ENCODE measurements around the gene CDK11A.
"Not testable (repeated sequence)": the region's sequence is repeated elsewhere in the genome, so short reads cannot be mapped to it uniquely, and the experiment has no call there.

Gene CDK11A

DNA sequence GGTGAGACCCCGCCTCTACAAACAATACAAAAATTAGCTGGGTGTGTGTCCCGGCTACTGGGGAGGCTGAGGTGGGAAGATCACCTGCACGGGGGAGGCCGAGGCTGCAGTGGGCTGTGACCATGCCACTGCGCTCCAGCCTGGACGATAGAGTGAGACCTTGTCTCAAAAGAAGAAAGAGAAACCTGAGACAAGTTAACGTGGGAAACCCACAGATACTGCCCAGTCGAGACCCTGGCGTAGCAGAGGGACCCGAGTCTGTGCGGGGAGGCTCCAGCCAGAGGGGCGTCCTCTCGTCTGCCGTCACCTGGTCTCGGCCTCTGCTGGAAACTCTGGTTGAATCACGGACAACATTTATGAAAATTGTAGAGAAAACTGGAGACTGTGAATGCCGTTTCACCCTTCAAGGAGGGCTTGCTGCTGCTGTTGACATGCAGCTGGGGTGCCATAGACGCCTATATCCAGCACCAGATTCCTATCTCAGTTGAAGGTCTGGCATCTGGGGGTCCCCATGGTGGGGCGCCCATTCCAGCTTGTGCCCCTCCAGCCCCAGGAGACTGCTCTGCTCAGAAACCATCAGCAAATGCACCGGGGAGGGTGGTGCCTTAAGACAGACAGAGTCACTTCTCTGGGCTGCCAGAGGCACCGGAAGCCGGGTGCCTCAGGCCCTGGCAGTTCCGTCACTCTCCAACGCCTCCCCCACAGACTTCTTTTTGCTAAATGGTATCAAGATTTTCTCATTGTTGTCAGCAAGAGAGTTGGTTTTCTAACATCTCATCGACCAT is 51.8 kb downstream of the CDK11A start:
- no peak overlapping the region for H3K4me3 ChIP-seq
- no peak overlapping the region for H3K27ac ChIP-seq
- H3K36me3 ChIP-seq (ENCODE audit: insufficient read depth, low read length), result peaks cover 9% of the 10 kb centered on the region; the same call in 1 of the 2 replicates
- no peak for DNase-seq (ENCODE audit: low read depth, low spot score)
- no peaks in the 10 kb centered on the region for H3K9me3 ChIP-seq (ENCODE audit: low read depth, low read length)
- TF ChIP-seq FOXP2 (optimal IDR thresholded peaks at IDR 0.05; ENCODE audit: control extremely low read depth, extremely low read length, insufficient read depth) (no peak), EZH2 (IDR thresholded peaks at IDR 0.05) (no peak), POLR2AphosphoS5 (IDR thresholded peaks at IDR 0.05; ENCODE audit: borderline replicate concordance, low read depth, low read length) (no peak)
- H3K9ac ChIP-seq (ENCODE audit: insufficient read length), result no peak overlapping the region

DNA sequence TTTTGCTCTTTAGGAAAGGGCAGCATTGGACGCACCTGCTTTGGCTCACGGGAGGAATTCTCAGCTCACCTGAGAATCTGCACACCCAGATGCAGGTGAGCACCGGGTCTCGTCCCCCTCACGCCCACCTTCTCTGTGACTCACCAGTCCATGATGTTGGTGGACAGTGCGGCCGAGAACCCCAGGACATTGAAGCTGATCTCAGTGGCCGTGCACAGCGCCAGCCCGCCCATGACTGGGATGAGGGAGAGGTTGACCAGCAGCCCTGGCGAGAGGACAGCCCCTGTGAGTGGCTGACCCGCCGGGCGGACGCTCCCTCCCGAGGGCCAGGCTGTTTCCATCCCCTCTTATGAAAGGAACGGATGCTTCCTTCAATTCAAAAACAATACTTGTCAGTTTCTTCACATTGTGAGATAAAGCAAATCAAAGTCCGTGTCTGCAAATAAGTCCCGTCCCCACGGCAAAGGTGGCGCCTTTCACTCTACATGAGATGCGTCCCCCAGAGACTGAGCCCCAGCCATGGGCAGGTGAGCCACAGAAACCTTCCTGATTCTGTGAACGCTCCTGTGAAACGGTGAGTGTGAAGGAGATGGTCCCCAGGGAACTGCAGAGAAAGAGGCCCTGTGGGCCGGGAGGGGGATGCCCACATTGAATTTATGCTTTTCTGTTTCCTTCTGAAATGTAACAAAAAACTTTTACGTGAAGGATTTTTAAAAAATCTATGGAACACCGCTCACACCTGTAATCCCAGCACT is 52.6 kb downstream of the CDK11A start:
- Histone ChIP-seq H3K9ac (ENCODE audit: insufficient read length) (no peak overlapping the region), H3K9me3 (ENCODE audit: low read depth, low read length) (no peaks in the 10 kb centered on the region), H3K27ac (no peak overlapping the region), H3K4me3 (no peak overlapping the region), H3K36me3 (ENCODE audit: insufficient read depth, low read length) (peaks cover 10% of the 10 kb centered on the region; the same call in 1 of the 2 replicates)
- DNase-seq (ENCODE audit: low read depth, low spot score), result no peak
- no peak for TF ChIP-seq FOXP2 (optimal IDR thresholded peaks at IDR 0.05; ENCODE audit: control extremely low read depth, extremely low read length, insufficient read depth)
- no peak for TF ChIP-seq EZH2 (IDR thresholded peaks at IDR 0.05)
- no peak for TF ChIP-seq POLR2AphosphoS5 (IDR thresholded peaks at IDR 0.05; ENCODE audit: borderline replicate concordance, low read depth, low read length)

DNA sequence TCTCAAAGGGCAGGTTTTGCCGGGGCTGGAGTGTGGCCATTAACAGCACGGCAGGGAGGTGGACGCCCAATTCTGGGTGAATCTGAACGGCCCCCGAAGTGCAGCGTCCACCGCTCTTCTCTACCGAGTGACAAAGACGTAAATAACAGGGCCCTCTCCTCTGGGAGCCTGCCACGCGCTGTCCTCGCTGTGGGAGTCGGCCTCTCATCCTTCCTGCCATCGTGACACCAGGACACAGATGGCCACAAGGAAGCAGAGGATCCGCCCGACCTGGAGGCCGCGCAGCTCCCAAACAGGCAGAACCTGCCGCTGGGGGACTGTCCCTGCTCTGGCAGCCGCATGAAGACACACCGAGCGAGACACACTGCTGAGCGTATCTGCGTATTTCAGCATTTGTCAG is 53.3 kb downstream of the CDK11A start:
- TF ChIP-seq POLR2AphosphoS5 (IDR thresholded peaks at IDR 0.05; ENCODE audit: borderline replicate concordance, low read depth, low read length), result no peak
- no peak for TF ChIP-seq FOXP2 (optimal IDR thresholded peaks at IDR 0.05; ENCODE audit: control extremely low read depth, extremely low read length, insufficient read depth)
- TF ChIP-seq EZH2 (IDR thresholded peaks at IDR 0.05), result no peak
- H3K27ac ChIP-seq, result no peak overlapping the region
- no peak overlapping the region for H3K4me3 ChIP-seq
- H3K9ac ChIP-seq (ENCODE audit: insufficient read length), result no peak overlapping the region
- H3K9me3 ChIP-seq (ENCODE audit: low read depth, low read length), result no peaks in the 10 kb centered on the region
- DNase-seq (ENCODE audit: low read depth, low spot score), result no peak
- H3K36me3 ChIP-seq (ENCODE audit: insufficient read depth, low read length), result peaks cover 17% of the 10 kb centered on the region; the same call in 1 of the 2 replicates

DNA sequence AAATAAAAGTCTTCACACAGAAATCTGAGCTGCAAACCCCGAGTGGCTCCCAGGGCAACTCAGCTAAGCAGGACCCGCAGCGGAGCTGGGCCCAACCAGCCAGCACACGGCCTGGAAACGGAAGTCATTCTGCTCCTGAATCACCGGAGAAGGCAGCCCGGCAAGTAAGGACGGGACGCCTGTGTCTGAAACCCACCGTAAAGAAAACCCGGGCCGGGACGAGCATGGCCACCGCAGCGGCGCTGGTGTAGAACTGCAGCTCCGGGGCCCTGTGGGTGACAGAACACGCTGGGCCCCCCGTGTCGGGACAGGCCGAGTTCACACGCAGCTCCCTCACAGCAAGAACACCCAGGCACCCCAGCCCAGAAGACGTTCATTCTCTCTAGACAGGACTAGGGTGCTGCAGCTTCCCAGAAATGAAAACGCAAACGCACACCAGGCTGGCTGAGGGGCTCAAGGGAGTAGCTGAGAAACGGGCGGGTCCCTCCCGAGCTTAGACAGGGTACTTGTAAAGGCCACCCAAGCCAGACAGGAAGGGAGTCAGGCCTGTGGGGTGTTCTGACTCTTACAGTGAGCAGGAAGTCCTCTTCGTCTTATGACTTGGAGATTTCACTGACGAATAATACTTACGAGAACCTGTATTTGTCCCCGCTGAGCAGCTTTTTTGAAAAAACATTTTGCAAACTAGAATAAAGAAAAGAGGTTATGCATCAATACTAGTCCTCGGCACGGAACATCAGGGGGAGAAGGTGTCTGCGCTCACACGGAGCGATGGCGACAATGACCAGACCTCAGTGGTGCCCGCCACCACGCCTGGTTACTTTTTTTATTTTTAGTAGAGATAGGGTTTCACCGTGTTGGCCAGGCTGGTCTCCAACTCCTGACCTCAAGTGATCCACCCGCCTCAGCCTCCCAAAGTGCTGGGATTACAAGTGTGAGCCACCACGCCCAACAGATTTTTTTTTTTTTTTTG is 54.4 kb downstream of the CDK11A start:
- Histone ChIP-seq H3K36me3 (ENCODE audit: insufficient read depth, low read length) (peaks cover 26% of the 10 kb centered on the region; the same call in 1 of the 2 replicates), H3K9ac (ENCODE audit: insufficient read length) (no peak overlapping the region), H3K27ac (no peak overlapping the region), H3K4me3 (no peak overlapping the region), H3K9me3 (ENCODE audit: low read depth, low read length) (no peaks in the 10 kb centered on the region)
- TF ChIP-seq FOXP2 (optimal IDR thresholded peaks at IDR 0.05; ENCODE audit: control extremely low read depth, extremely low read length, insufficient read depth) (no peak), POLR2AphosphoS5 (IDR thresholded peaks at IDR 0.05; ENCODE audit: borderline replicate concordance, low read depth, low read length) (no peak), EZH2 (IDR thresholded peaks at IDR 0.05) (no peak)
- no peak for DNase-seq (ENCODE audit: low read depth, low spot score)

DNA sequence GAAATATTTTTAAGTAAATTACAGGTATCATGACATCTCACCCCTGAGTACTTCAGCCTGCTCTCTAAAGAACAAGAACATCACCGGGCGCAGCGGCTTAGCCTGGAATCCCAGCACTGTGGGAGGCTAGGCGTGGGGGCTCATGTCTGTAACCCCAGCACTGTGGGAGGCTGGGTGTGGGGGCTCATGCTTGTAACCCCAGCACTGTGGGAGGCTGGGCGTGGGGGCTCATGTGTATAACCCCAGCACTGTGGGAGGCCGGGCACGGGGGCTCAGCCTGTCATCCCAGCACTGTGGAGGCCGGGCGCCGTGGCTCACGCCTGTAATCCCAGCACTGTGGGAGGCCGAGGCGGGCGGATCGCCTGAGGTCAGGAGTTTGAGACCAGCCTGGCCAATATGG is 57.6 kb downstream of the CDK11A start:
- H3K9ac ChIP-seq (ENCODE audit: insufficient read length), result no peak overlapping the region
- no peak overlapping the region for H3K4me3 ChIP-seq
- DNase-seq (ENCODE audit: low read depth, low spot score), result no peak
- H3K27ac ChIP-seq, result no peak overlapping the region
- peaks cover 25% of the 10 kb centered on the region; the same call in 1 of the 2 replicates for H3K36me3 ChIP-seq (ENCODE audit: insufficient read depth, low read length)
- TF ChIP-seq FOXP2 (optimal IDR thresholded peaks at IDR 0.05; ENCODE audit: control extremely low read depth, extremely low read length, insufficient read depth) (no peak), POLR2AphosphoS5 (IDR thresholded peaks at IDR 0.05; ENCODE audit: borderline replicate concordance, low read depth, low read length) (no peak), EZH2 (IDR thresholded peaks at IDR 0.05) (no peak)
- no peaks in the 10 kb centered on the region for H3K9me3 ChIP-seq (ENCODE audit: low read depth, low read length)

DNA sequence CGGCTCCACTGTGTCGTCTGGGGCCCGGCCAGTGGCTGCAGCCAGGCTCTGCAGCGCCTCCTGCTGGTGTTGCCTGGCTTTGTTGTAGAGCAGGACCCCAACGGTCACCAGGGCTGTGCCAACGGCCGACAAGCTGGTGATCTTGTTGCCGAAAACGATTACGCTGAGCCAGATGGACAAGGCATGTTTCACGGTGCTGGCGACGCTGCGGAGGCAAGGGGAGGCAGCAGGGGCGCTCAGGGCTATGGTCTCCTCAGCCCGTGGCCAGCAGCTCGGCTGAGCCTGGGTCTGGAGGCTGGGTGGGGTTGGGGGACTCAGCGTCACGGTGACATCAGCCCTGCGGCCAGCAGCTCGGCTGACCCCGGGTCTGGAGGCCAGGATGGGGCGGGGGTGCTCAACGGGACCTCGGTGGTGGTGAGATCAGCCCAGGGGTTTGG is 58.3 kb downstream of the CDK11A start:
- DNase-seq (ENCODE audit: low read depth, low spot score), result no peak

DNA sequence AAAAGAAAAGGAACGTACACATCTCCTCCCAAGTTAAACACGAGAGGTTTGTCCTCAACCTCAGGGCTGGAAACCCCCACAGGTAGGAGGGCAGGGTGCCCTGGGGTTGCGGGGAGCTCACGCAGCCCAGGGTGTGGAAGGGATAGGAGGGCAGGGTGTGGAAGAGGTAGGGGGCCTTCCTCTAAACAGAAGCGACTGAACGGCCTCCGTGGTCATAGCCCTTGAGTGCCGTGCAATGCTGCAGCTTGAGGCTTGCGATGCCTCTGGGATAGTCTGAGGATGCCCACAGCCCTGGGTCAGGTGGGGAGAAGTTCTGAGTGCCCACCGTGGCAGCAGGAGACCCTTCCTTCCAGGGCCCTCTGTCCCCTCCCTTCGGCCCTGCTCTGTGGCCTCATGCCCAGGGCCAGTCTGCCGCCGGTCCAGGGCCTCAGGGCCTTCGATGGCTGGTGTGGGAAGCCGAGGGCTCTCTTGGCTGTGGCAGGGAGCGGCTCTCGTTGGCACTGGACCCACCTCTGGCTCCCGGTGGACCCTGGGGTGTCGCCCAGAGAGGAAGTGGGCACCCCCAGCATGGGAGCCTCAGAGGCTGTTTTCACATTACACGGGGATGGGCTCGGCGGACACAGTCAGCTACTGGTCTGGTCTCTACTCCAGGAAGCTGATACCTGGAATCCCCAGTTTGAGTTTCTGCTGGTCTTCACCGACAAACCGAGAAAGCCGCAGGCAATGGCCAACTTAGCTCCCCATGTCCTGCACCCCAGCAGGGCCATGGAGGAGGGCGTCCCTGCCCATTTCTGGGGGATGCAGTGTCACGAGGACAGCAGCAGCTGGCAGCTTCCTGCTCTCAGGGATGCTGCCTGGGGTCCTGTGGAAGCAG is 59.0 kb downstream of the CDK11A start:
- H3K9me3 ChIP-seq (ENCODE audit: low read depth, low read length), result no peaks in the 10 kb centered on the region
- no peak overlapping the region for H3K27ac ChIP-seq
- H3K9ac ChIP-seq (ENCODE audit: insufficient read length), result no peak overlapping the region
- no peak for DNase-seq (ENCODE audit: low read depth, low spot score)
- peaks cover 20% of the 10 kb centered on the region; the same call in 1 of the 2 replicates for H3K36me3 ChIP-seq (ENCODE audit: insufficient read depth, low read length)
- TF ChIP-seq FOXP2 (optimal IDR thresholded peaks at IDR 0.05; ENCODE audit: control extremely low read depth, extremely low read length, insufficient read depth) (no peak), POLR2AphosphoS5 (IDR thresholded peaks at IDR 0.05; ENCODE audit: borderline replicate concordance, low read depth, low read length) (no peak), EZH2 (IDR thresholded peaks at IDR 0.05) (no peak)
- H3K4me3 ChIP-seq, result no peak overlapping the region

More for the DNA sequence above, 58.3 kb downstream of the CDK11A start:
- Histone ChIP-seq H3K9ac (ENCODE audit: insufficient read length) (no peak overlapping the region), H3K4me3 (no peak overlapping the region), H3K36me3 (ENCODE audit: insufficient read depth, low read length) (peaks cover 20% of the 10 kb centered on the region; the same call in 1 of the 2 replicates), H3K9me3 (ENCODE audit: low read depth, low read length) (no peaks in the 10 kb centered on the region), H3K27ac (no peak overlapping the region)
- no peak for TF ChIP-seq FOXP2 (optimal IDR thresholded peaks at IDR 0.05; ENCODE audit: control extremely low read depth, extremely low read length, insufficient read depth)

DNA sequence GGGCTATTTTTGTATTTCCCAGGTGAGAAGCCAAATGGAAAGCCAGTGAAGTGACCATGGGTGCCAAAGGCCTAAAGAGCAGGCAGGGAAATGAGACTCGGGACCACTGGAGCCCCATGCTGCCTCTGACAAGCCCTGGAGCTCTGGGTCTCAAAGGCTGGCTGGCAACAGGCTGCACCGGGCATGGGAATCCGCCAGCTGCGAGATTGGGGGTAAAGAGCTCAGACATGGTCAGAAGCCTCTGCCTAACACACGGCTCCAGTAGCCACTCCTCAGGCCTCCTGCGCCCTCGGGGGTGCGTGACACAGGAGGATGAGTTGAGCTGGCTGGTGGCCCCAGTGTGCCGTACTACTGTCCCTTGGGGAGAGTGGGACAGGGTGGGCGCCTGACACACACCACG is 59.8 kb downstream of the CDK11A start:
- H3K4me3 ChIP-seq; H3K27ac ChIP-seq; H3K9me3 ChIP-seq (ENCODE audit: low read depth, low read length); H3K9ac ChIP-seq (ENCODE audit: insufficient read length); DNase-seq (ENCODE audit: low read depth, low spot score): not testable (repeated sequence)
- peaks cover 16% of the 10 kb centered on the region; the same call in 1 of the 2 replicates for H3K36me3 ChIP-seq (ENCODE audit: insufficient read depth, low read length)

DNA sequence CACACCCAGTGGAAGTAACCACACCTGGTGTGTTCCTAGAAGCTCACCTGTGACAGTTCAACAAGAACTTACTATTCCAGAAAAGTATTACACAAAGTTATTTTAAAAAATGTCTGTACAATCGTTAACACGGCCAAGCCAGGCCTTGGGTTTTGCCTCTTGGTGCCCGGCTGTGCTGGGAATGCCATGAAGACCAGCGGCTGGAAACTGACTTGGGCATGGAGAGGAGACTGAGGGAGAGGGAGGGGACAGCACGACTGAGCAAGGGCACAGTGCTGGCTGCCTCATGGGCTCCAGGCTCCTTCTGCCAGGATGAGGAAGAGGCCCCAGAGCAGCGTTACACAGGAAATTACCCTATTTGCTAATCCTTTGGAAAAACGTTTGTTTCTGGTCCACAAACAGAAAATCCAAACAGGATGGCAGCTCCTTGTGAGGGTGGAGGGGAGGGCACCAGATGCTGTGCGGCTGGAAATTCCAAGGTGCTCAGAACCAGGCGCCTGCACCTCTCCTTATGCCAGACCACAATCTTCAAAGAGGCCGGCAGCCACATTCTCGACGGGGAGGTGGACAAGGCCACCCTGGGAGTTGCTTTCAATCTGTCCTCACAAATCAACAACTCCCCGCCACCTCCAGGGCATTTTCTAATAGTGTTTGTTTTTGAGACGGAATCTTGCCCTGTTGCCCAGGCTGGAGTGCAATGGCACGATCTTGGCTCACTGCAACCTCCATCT is 61.2 kb downstream of the CDK11A start:
- DNase-seq (ENCODE audit: low read depth, low spot score), result not testable (repeated sequence)

DNA sequence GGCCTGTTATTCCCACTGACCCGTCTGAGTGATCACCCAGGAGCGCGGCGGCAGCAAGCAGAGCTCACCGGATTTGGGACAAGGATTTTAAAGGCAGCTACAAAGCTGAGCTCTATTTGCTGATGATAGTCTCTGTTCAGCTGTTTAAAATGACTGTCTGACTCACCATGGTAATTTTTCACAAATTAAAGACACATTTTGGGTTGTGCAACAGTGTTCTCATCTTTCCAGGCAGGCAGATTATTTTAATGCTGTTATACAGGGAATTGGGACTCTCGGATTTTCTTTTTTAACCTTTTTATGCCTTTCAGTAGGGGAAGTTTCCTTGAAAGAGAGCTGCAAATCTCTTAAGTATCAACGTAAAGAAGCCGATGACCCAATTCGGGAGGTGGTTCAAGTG is 61.8 kb downstream of the CDK11A start:
- peaks cover 16% of the 10 kb centered on the region; the same call in 1 of the 2 replicates for H3K36me3 ChIP-seq (ENCODE audit: insufficient read depth, low read length)
- H3K9ac ChIP-seq (ENCODE audit: insufficient read length); DNase-seq (ENCODE audit: low read depth, low spot score); H3K9me3 ChIP-seq (ENCODE audit: low read depth, low read length): not testable (repeated sequence)
- H3K4me3 ChIP-seq, result peak overlapping the region; percentile 21
- peak overlapping the region; percentile 85 for H3K27ac ChIP-seq

More for the DNA sequence above, 61.2 kb downstream of the CDK11A start:
- H3K9ac ChIP-seq (ENCODE audit: insufficient read length); H3K9me3 ChIP-seq (ENCODE audit: low read depth, low read length): not testable (repeated sequence)
- H3K4me3 ChIP-seq, result peak overlapping the region; percentile 21
- peak overlapping the region; percentile 85 for H3K27ac ChIP-seq
- H3K36me3 ChIP-seq (ENCODE audit: insufficient read depth, low read length), result peaks cover 16% of the 10 kb centered on the region; the same call in 1 of the 2 replicates

Measured in SK-N-MC (cell line).